Mesendoderm (in vitro differentiated cells): ENCODE measurements around the gene DCD.
A peak's percentile ranks its signal among the peaks of the same experiment; 100 is the strongest.

Experiments
- DNase-seq: peaks from one replicate; pipeline ENCODE4 v3.0.0; 2013
- H2AK5ac ChIP-seq: 2 replicates; pipeline ENCODE4 v1.6.1; 2013; ENCODE audit warnings: low read length, inconsistent platforms
- H2BK120ac ChIP-seq: 2 replicates; pipeline ENCODE4 v1.6.1; 2013; ENCODE audit warnings: low read depth, mild to moderate bottlenecking, low read length, moderate library complexity, mixed read lengths
- H2BK15ac ChIP-seq: replicated peaks from 2 replicates; pipeline ENCODE4 v1.6.1; 2013; ENCODE audit warnings: low read depth, mild to moderate bottlenecking, moderate library complexity
- H2BK5ac ChIP-seq: 2 replicates; pipeline ENCODE4 v1.6.1; 2013; ENCODE audit warnings: low read length, inconsistent platforms
- H3K18ac ChIP-seq: 2 replicates; pipeline ENCODE4 v1.6.1; 2013; ENCODE audit warnings: mild to moderate bottlenecking, low read length, mixed read lengths
- H3K23ac ChIP-seq: one replicate; pipeline ENCODE4 v1.6.1; 2013; ENCODE audit warnings: low read length
- H3K27ac ChIP-seq: 2 replicates; pipeline ENCODE4 v1.5.1; 2013; ENCODE audit warnings: low read depth, mild to moderate bottlenecking, inconsistent platforms, low read length, moderate library complexity
- H3K27me3 ChIP-seq: 2 replicates; pipeline ENCODE4 v1.6.1; 2013; ENCODE audit warnings: low read length, control low read depth, mild to moderate bottlenecking, inconsistent platforms; ENCODE audit not compliant: insufficient read depth, poor library complexity
- H3K36me3 ChIP-seq: 2 replicates; pipeline ENCODE4 v1.6.1; 2013; ENCODE audit warnings: low read length, inconsistent platforms; ENCODE audit not compliant: control insufficient read depth, insufficient read depth
- H3K4ac ChIP-seq: one replicate; pipeline ENCODE4 v1.6.1; 2013; ENCODE audit warnings: low read depth, mild to moderate bottlenecking, low read length, moderate library complexity
- H3K4me1 ChIP-seq: 2 replicates; pipeline ENCODE4 v1.6.1; 2013; ENCODE audit warnings: low read depth, low read length, inconsistent platforms; ENCODE audit not compliant: control insufficient read depth
- H3K4me2 ChIP-seq: 2 replicates; pipeline ENCODE4 v1.6.1; 2013; ENCODE audit warnings: low read length
- H3K4me3 ChIP-seq: 2 replicates; pipeline ENCODE4 v1.5.1; 2013; ENCODE audit warnings: mild to moderate bottlenecking, low read length
- H3K56ac ChIP-seq: one replicate; pipeline ENCODE4 v1.6.1; 2013; ENCODE audit warnings: low read length
- H3K79me1 ChIP-seq: 2 replicates; pipeline ENCODE4 v1.6.1; 2013; ENCODE audit warnings: low read length, inconsistent platforms
- H3K79me2 ChIP-seq: 2 replicates; pipeline ENCODE4 v1.6.1; 2013; ENCODE audit warnings: mild to moderate bottlenecking, low read length; ENCODE audit not compliant: control insufficient read depth, insufficient read depth
- H3K9ac ChIP-seq: 2 replicates; pipeline ENCODE4 v1.6.1; 2013; ENCODE audit warnings: low read length, inconsistent platforms
- H4K5ac ChIP-seq: one replicate; pipeline ENCODE4 v1.6.1; 2013; ENCODE audit warnings: low read length
- H4K8ac ChIP-seq: one replicate; pipeline ENCODE4 v1.6.1; 2013; ENCODE audit warnings: low read depth, mild to moderate bottlenecking, control low read depth, low read length, moderate library complexity
- WGBS: extraction: QIAGEN DNeasy Blood & Tissue Kit; methylation state at CpG from one replicate; pipeline ENCODE4 v1.1.7; 2013; ENCODE audit warnings: low lambda C conversion rate, missing lambda C conversion rate; ENCODE audit not compliant: insufficient coverage; ENCODE audit errors: extremely low coverage; 5-methylcytosine and 5-hydroxymethylcytosine counted together

Gene DCD

GRCh38 chr12:54601841-54602240 lies 46.3 kb downstream of the DCD start:
- H3K23ac ChIP-seq = no peak overlapping the region
- no peaks in the 10 kb centered on the region for H3K79me2 ChIP-seq
- H3K27ac ChIP-seq = no peak overlapping the region
- H2AK5ac ChIP-seq = no peak overlapping the region
- no peak overlapping the region for H3K56ac ChIP-seq
- WGBS = no CpG with 5 or more reads among the region's 4 CpGs
- H3K4me1 ChIP-seq = no peaks in the 10 kb centered on the region
- no peak overlapping the region for H3K4ac ChIP-seq
- H3K4me3 ChIP-seq = no peak overlapping the region
- no peaks in the 10 kb centered on the region for H3K36me3 ChIP-seq
- no peak overlapping the region for H3K9ac ChIP-seq
- DNase-seq = no peak
- no peaks in the 10 kb centered on the region for H3K79me1 ChIP-seq
- no peak overlapping the region for H2BK120ac ChIP-seq
- H4K8ac ChIP-seq = no peak overlapping the region
- H2BK5ac ChIP-seq = no peak overlapping the region
- no peak overlapping the region for H3K18ac ChIP-seq
- H4K5ac ChIP-seq = no peak overlapping the region
- no peak overlapping the region for H2BK15ac ChIP-seq
- H3K27me3 ChIP-seq = no peaks in the 10 kb centered on the region
- no peak overlapping the region for H3K4me2 ChIP-seq

DNA sequence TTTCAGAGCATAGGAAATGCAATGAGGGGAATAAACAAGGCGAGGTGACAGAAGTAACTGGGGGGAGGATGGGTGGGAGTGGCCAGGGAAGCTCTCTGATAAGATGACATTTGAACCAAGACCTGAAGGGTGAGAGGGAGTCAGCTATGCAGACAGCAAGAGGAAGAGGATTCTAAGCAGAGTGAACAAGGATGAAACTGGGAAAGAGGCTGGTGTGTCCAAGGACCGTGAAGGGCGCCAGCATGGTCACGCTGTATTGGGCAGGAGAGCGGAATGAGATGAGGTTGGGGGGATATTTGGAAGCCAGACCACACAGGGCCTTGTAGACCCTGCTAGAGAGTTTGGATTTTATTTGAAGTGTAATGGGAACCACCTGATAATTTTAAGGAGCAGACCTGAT lies 49.2 kb downstream of the DCD start:
- no peak overlapping the region for H4K5ac ChIP-seq
- H3K4me3 ChIP-seq = no peak overlapping the region
- no peaks in the 10 kb centered on the region for H3K36me3 ChIP-seq
- H3K4ac ChIP-seq = no peak overlapping the region
- no peak overlapping the region for H3K56ac ChIP-seq
- H2BK120ac ChIP-seq = no peak overlapping the region
- no peaks in the 10 kb centered on the region for H3K4me1 ChIP-seq
- no peaks in the 10 kb centered on the region for H3K79me1 ChIP-seq
- no peak overlapping the region for H4K8ac ChIP-seq
- DNase-seq = no peak
- no peak overlapping the region for H2BK15ac ChIP-seq
- H3K23ac ChIP-seq = no peak overlapping the region
- no peak overlapping the region for H3K9ac ChIP-seq
- H3K27ac ChIP-seq = no peak overlapping the region
- H3K18ac ChIP-seq = no peak overlapping the region
- H3K4me2 ChIP-seq = no peak overlapping the region
- no peak overlapping the region for H2AK5ac ChIP-seq
- H3K79me2 ChIP-seq = no peaks in the 10 kb centered on the region
- H3K27me3 ChIP-seq = no peaks in the 10 kb centered on the region
- no CpG with 5 or more reads among the region's 5 CpGs for WGBS
- no peak overlapping the region for H2BK5ac ChIP-seq

- WGBS = no CpG with 5 or more reads among the region's 3 CpGs
- no peaks in the 10 kb centered on the region for H3K79me1 ChIP-seq
- no peak overlapping the region for H3K4me2 ChIP-seq
- H4K5ac ChIP-seq = no peak overlapping the region
- no peak overlapping the region for H3K23ac ChIP-seq
- no peaks in the 10 kb centered on the region for H3K36me3 ChIP-seq
- H3K27ac ChIP-seq = no peak overlapping the region
- H3K4me1 ChIP-seq = no peaks in the 10 kb centered on the region
- no peak overlapping the region for H2BK5ac ChIP-seq
- H3K4ac ChIP-seq = no peak overlapping the region
- no peak overlapping the region for H3K4me3 ChIP-seq
- H2BK120ac ChIP-seq = no peak overlapping the region
- H3K79me2 ChIP-seq = no peaks in the 10 kb centered on the region
- no peaks in the 10 kb centered on the region for H3K27me3 ChIP-seq
- DNase-seq = peak; percentile 80
- no peak overlapping the region for H3K18ac ChIP-seq
- no peak overlapping the region for H2BK15ac ChIP-seq
- H3K56ac ChIP-seq = no peak overlapping the region
- no peak overlapping the region for H4K8ac ChIP-seq
- H3K9ac ChIP-seq = no peak overlapping the region
- no peak overlapping the region for H2AK5ac ChIP-seq
Measured at GRCh38 chr12:54596526-54596946, 51.6 kb downstream of the DCD start.

DNA sequence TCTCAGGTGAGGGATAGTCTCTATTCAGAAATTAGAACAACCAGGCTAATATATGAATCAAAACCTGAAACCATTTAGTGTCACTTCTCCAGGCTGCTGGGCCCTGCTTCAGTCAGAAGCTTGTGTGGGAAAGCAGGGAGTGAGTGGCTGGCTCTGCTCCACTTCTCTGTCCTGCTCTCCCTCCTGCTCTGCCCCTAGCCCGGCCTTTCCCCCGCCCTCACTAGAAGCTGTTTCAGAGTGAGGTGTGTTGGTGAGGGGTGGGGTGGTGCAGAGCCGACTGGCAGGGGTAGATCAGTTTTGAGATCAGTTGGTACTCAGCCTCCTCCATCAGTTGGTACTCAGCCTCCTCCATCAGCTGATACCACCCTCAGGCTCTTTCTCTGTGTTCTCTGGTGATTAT lies 52.7 kb downstream of the DCD start:
- no peak overlapping the region for H3K23ac ChIP-seq
- no CpG with 5 or more reads among the region's 3 CpGs for WGBS

More for the DNA sequence above, 52.7 kb downstream of the DCD start:
- no peaks in the 10 kb centered on the region for H3K27me3 ChIP-seq
- H2BK15ac ChIP-seq = no peak overlapping the region
- no peak overlapping the region for H2BK5ac ChIP-seq
- H4K8ac ChIP-seq = no peak overlapping the region
- H3K36me3 ChIP-seq = no peaks in the 10 kb centered on the region
- H2BK120ac ChIP-seq = no peak overlapping the region
- no peak overlapping the region for H3K4ac ChIP-seq
- H3K56ac ChIP-seq = no peak overlapping the region
- no peak overlapping the region for H3K4me3 ChIP-seq
- H3K79me1 ChIP-seq = no peaks in the 10 kb centered on the region
- no peak overlapping the region for H4K5ac ChIP-seq
- no peak overlapping the region for H2AK5ac ChIP-seq
- H3K4me2 ChIP-seq = no peak overlapping the region
- H3K9ac ChIP-seq = no peak overlapping the region
- no peak overlapping the region for H3K27ac ChIP-seq
- H3K4me1 ChIP-seq = no peaks in the 10 kb centered on the region
- H3K79me2 ChIP-seq = no peaks in the 10 kb centered on the region
- H3K18ac ChIP-seq = no peak overlapping the region
- DNase-seq = no peak
